Uterus (tissue), 2 donors: ENCODE results near the gene HIVEP3.

Experiments
- POLR2A ChIP-seq, 2 donors: fragments of 450-650 bp; IDR thresholded peaks; one replicate each; pipeline ENCODE4 v1.6.1; 2016; ENCODE audit warnings: antibody characterized with exemption in 2 of 2, mild to moderate bottlenecking in 1 of 2, moderate library complexity in 1 of 2
- TF ChIP-seq, protein P1 (sequence below), 4 experiments: fragments of 200-600 bp in 2 of 4; fragments of 450-650 bp in 2 of 4; sonication (generic) in 2 of 4; IDR thresholded peaks; one replicate each; pipeline ENCODE4 v1.5.1; 2016 to 2019; ENCODE audit warnings: antibody characterized with exemption in 4 of 4, mild to moderate bottlenecking in 2 of 4, moderate library complexity in 1 of 4

DNA sequence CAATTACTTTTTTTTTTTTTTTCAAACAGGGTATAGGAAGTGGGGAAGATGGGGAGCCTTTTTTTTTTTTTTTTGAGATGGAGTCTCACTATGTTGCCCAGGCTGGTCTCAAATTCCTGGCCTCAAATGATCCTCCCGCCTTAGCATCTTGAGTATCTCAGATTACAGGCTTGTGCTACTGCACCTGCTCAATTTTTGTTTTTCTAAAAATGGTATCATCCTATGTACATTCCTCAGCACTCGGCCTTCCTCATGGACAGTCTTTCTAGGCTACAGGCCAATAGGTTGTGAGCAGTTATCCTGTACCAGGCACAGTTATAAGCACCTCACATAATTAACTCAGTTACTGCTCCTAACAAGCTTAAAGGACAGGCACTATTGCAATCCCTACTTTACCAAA, 302.2 kb downstream of the HIVEP3 start:
- TF ChIP-seq, protein P1, sequence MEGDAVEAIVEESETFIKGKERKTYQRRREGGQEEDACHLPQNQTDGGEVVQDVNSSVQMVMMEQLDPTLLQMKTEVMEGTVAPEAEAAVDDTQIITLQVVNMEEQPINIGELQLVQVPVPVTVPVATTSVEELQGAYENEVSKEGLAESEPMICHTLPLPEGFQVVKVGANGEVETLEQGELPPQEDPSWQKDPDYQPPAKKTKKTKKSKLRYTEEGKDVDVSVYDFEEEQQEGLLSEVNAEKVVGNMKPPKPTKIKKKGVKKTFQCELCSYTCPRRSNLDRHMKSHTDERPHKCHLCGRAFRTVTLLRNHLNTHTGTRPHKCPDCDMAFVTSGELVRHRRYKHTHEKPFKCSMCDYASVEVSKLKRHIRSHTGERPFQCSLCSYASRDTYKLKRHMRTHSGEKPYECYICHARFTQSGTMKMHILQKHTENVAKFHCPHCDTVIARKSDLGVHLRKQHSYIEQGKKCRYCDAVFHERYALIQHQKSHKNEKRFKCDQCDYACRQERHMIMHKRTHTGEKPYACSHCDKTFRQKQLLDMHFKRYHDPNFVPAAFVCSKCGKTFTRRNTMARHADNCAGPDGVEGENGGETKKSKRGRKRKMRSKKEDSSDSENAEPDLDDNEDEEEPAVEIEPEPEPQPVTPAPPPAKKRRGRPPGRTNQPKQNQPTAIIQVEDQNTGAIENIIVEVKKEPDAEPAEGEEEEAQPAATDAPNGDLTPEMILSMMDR (IDR thresholded peaks at IDR 0.05): no peak
- TF ChIP-seq POLR2A (IDR thresholded peaks at IDR 0.05): no peak
